NCI-H446 treated with DMSO at 0.1 percent for 48 hours (cell line): ENCODE data around the gene PCNX2.
"Not testable (repeated sequence)": the region's sequence is repeated elsewhere in the genome, so short reads cannot be mapped to it uniquely, and the experiment has no call there.

Experiments used
- DNase-seq: peaks from one replicate; lab custom pipeline; 2025; lab: John Stamatoyannopoulos, UW

PCNX2 gene

GRCh38 chr1:233006541-233006973 lies 289.0 kb downstream of the PCNX2 start:
- DNase-seq, result no peak

GRCh38 chr1:233006108-233006507 lies 289.4 kb downstream of the PCNX2 start:
- DNase-seq, result no peak

- DNase-seq, result no peak
Measured at GRCh38 chr1:233005703-233006102, 289.8 kb downstream of the PCNX2 start.

- no peak for DNase-seq
Measured at GRCh38 chr1:233005156-233005555, 290.4 kb downstream of the PCNX2 start.

- DNase-seq, result no peak
Measured at GRCh38 chr1:233004451-233004850, 291.1 kb downstream of the PCNX2 start.

- not testable (repeated sequence) for DNase-seq
Measured at GRCh38 chr1:233003638-233004037, 291.9 kb downstream of the PCNX2 start.

- no peak for DNase-seq
Measured at GRCh38 chr1:232999956-233000625, 295.4 kb downstream of the PCNX2 start.

- no peak for DNase-seq
Measured at GRCh38 chr1:232998646-232999045, 296.9 kb downstream of the PCNX2 start.

- no peak for DNase-seq
Measured at GRCh38 chr1:232998138-232998537, 297.4 kb downstream of the PCNX2 start.

- no peak for DNase-seq
Measured at GRCh38 chr1:232996143-232996542, 299.4 kb downstream of the PCNX2 start.

- no peak for DNase-seq
Measured at GRCh38 chr1:232995189-232995588, 300.3 kb downstream of the PCNX2 start.

GRCh38 chr1:232993555-232993954 lies 302.0 kb downstream of the PCNX2 start:
- no peak for DNase-seq

GRCh38 chr1:232992227-232992626 lies 303.3 kb downstream of the PCNX2 start:
- no peak for DNase-seq

GRCh38 chr1:232991238-232991637 lies 304.3 kb downstream of the PCNX2 start:
- no peak for DNase-seq

- no peak for DNase-seq
Measured at GRCh38 chr1:232990176-232991128, 305.1 kb downstream of the PCNX2 start.

- DNase-seq, result no peak
Measured at GRCh38 chr1:232988572-232989040, 306.9 kb downstream of the PCNX2 start.

- no peak for DNase-seq
Measured at GRCh38 chr1:232987774-232988140, 307.8 kb downstream of the PCNX2 start.

GRCh38 chr1:232987046-232987773 lies 308.3 kb downstream of the PCNX2 start:
- no peak for DNase-seq

GRCh38 chr1:232986527-232986922 lies 309.0 kb downstream of the PCNX2 start:
- DNase-seq, result no peak

GRCh38 chr1:232985882-232986526 lies 309.5 kb downstream of the PCNX2 start:
- DNase-seq, result no peak

- DNase-seq, result no peak
Measured at GRCh38 chr1:232984577-232985425, 310.7 kb downstream of the PCNX2 start.
